ENCODE results near the gene KIAA1755.

The KIAA1755 gene

GRCh38 chr20:38271608-38272120 is 11.1 kb upstream of the KIAA1755 start:
- no peak overlapping the region for H3K4me3 ChIP-seq (replicated peaks; ENCODE audit: low read depth, low read length)
- DNase-seq (ENCODE audit: extremely low read depth, low read depth), result no peak
- no peak for TF ChIP-seq CTCF (IDR thresholded peaks at IDR 0.05; ENCODE audit: low read depth, low read length, missing control alignments)

GRCh38 chr20:38270869-38271605 is 10.5 kb upstream of the KIAA1755 start:
- H3K4me3 ChIP-seq (replicated peaks; ENCODE audit: low read depth, low read length), result no peak overlapping the region
- TF ChIP-seq CTCF (IDR thresholded peaks at IDR 0.05; ENCODE audit: low read depth, low read length, missing control alignments), result no peak
- DNase-seq (ENCODE audit: extremely low read depth, low read depth), result peak; percentile 84

- no peak overlapping the region for H3K4me3 ChIP-seq (replicated peaks; ENCODE audit: low read depth, low read length)
- no peak for TF ChIP-seq CTCF (IDR thresholded peaks at IDR 0.05; ENCODE audit: low read depth, low read length, missing control alignments)
- no peak for DNase-seq (ENCODE audit: extremely low read depth, low read depth)
Observed at GRCh38 chr20:38269715-38270114, 9.2 kb upstream of the KIAA1755 start.

GRCh38 chr20:38269040-38269439 is 8.5 kb upstream of the KIAA1755 start:
- no peak overlapping the region for H3K4me3 ChIP-seq (replicated peaks; ENCODE audit: low read depth, low read length)
- no peak for DNase-seq (ENCODE audit: extremely low read depth, low read depth)
- TF ChIP-seq CTCF (IDR thresholded peaks at IDR 0.05; ENCODE audit: low read depth, low read length, missing control alignments), result no peak

GRCh38 chr20:38267901-38268514 is 7.5 kb upstream of the KIAA1755 start:
- H3K4me3 ChIP-seq (replicated peaks; ENCODE audit: low read depth, low read length), result no peak overlapping the region
- TF ChIP-seq CTCF (IDR thresholded peaks at IDR 0.05; ENCODE audit: low read depth, low read length, missing control alignments), result no peak
- DNase-seq (ENCODE audit: extremely low read depth, low read depth), result no peak

- DNase-seq (ENCODE audit: extremely low read depth, low read depth), result no peak
- no peak for TF ChIP-seq CTCF (IDR thresholded peaks at IDR 0.05; ENCODE audit: low read depth, low read length, missing control alignments)
- no peak overlapping the region for H3K4me3 ChIP-seq (replicated peaks; ENCODE audit: low read depth, low read length)
Observed at GRCh38 chr20:38267296-38267695, 6.8 kb upstream of the KIAA1755 start.
